ENCODE measurements around the gene FAM107B. TPM values are rescaled to one million over a fixed set of nuclear protein-coding genes. Genes with fewer than 3 reads are reported as not detected.

The FAM107B gene
- total and polyA plus RNA-seq, 2 of the 13 experiments (the other 11 are each of a cell fraction or from before 2014, with no cell fraction given), result 15.7 to 24.8 TPM

DNA sequence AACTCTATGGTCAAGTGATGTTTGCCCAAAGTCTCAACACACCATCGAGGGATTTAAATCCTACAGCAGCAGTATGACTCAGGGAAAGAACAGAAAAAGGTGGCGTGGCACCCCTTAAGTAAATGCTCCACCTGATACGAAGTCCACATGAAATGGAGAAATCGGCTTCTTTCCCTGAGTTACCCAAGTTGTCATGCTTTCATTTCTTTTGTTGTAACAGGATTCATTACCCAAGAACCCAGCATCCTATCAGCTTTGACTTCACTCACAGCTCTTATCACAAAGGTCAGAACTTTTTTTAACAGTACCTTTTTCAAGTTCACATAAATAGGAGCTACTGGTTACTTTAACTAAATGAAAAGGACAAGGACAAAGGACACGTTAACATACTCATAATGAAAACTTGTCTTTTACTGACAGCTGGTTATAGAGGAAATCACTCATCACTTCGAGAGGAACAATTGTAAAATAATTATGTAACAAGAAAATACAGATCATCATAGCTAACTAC lies 224.2 kb downstream of the FAM107B start (continued):
- TF ChIP-seq, protein P1, sequence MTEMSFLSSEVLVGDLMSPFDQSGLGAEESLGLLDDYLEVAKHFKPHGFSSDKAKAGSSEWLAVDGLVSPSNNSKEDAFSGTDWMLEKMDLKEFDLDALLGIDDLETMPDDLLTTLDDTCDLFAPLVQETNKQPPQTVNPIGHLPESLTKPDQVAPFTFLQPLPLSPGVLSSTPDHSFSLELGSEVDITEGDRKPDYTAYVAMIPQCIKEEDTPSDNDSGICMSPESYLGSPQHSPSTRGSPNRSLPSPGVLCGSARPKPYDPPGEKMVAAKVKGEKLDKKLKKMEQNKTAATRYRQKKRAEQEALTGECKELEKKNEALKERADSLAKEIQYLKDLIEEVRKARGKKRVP (CRISPR knock-in tag; IDR thresholded peaks at IDR 0.05), result no peak
- TF ChIP-seq ZNF556 (CRISPR knock-in tag; IDR thresholded peaks at IDR 0.05; ENCODE audit: borderline replicate concordance) (no peak), TCF7 (IDR thresholded peaks at IDR 0.05; ENCODE audit: low read depth) (peak; percentile 64), ZNF607 (CRISPR knock-in tag; IDR thresholded peaks at IDR 0.05; ENCODE audit: borderline replicate concordance) (no peak), ZNF337 (CRISPR knock-in tag; IDR thresholded peaks at IDR 0.05; ENCODE audit: borderline replicate concordance, low read depth) (no peak), NFIC (IDR thresholded peaks at IDR 0.05; ENCODE audit: low read length) (0 out of 2 replicates have a peak, but pooled peaks have one; percentile 37), MXI1 (IDR thresholded peaks at IDR 0.05; ENCODE audit: borderline replicate concordance, low read depth, low read length) (no peak), ZFY (CRISPR knock-in tag; IDR thresholded peaks at IDR 0.05) (no peak), TCF12 (IDR thresholded peaks at IDR 0.05) (no peak), TCF12 (CRISPR knock-in tag; IDR thresholded peaks at IDR 0.05) (no peak), ZNF451 (CRISPR knock-in tag; IDR thresholded peaks at IDR 0.05) (no peak), ZNF703 (CRISPR knock-in tag; IDR thresholded peaks at IDR 0.05; ENCODE audit: borderline replicate concordance) (no peak), TBX3 (IDR thresholded peaks at IDR 0.05; ENCODE audit: borderline replicate concordance) (peak; percentile 66; the same call in 1 of the 2 replicates), EZH2 (conservative IDR thresholded peaks at IDR 0.05; ENCODE audit: low read depth, low read length) (no peak)
- TF ChIP-seq, protein P2, sequence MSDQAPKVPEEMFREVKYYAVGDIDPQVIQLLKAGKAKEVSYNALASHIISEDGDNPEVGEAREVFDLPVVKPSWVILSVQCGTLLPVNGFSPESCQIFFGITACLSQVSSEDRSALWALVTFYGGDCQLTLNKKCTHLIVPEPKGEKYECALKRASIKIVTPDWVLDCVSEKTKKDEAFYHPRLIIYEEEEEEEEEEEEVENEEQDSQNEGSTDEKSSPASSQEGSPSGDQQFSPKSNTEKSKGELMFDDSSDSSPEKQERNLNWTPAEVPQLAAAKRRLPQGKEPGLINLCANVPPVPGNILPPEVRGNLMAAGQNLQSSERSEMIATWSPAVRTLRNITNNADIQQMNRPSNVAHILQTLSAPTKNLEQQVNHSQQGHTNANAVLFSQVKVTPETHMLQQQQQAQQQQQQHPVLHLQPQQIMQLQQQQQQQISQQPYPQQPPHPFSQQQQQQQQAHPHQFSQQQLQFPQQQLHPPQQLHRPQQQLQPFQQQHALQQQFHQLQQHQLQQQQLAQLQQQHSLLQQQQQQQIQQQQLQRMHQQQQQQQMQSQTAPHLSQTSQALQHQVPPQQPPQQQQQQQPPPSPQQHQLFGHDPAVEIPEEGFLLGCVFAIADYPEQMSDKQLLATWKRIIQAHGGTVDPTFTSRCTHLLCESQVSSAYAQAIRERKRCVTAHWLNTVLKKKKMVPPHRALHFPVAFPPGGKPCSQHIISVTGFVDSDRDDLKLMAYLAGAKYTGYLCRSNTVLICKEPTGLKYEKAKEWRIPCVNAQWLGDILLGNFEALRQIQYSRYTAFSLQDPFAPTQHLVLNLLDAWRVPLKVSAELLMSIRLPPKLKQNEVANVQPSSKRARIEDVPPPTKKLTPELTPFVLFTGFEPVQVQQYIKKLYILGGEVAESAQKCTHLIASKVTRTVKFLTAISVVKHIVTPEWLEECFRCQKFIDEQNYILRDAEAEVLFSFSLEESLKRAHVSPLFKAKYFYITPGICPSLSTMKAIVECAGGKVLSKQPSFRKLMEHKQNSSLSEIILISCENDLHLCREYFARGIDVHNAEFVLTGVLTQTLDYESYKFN (CRISPR knock-in tag; conservative IDR thresholded peaks at IDR 0.05), result peak; percentile 51
- TF ChIP-seq, protein P3, sequence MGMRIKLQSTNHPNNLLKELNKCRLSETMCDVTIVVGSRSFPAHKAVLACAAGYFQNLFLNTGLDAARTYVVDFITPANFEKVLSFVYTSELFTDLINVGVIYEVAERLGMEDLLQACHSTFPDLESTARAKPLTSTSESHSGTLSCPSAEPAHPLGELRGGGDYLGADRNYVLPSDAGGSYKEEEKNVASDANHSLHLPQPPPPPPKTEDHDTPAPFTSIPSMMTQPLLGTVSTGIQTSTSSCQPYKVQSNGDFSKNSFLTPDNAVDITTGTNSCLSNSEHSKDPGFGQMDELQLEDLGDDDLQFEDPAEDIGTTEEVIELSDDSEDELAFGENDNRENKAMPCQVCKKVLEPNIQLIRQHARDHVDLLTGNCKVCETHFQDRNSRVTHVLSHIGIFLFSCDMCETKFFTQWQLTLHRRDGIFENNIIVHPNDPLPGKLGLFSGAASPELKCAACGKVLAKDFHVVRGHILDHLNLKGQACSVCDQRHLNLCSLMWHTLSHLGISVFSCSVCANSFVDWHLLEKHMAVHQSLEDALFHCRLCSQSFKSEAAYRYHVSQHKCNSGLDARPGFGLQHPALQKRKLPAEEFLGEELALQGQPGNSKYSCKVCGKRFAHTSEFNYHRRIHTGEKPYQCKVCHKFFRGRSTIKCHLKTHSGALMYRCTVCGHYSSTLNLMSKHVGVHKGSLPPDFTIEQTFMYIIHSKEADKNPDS (CRISPR knock-in tag; IDR thresholded peaks at IDR 0.05), result 0 out of 2 replicates have a peak, but pooled peaks have one; percentile 55
- TF ChIP-seq, protein P4, sequence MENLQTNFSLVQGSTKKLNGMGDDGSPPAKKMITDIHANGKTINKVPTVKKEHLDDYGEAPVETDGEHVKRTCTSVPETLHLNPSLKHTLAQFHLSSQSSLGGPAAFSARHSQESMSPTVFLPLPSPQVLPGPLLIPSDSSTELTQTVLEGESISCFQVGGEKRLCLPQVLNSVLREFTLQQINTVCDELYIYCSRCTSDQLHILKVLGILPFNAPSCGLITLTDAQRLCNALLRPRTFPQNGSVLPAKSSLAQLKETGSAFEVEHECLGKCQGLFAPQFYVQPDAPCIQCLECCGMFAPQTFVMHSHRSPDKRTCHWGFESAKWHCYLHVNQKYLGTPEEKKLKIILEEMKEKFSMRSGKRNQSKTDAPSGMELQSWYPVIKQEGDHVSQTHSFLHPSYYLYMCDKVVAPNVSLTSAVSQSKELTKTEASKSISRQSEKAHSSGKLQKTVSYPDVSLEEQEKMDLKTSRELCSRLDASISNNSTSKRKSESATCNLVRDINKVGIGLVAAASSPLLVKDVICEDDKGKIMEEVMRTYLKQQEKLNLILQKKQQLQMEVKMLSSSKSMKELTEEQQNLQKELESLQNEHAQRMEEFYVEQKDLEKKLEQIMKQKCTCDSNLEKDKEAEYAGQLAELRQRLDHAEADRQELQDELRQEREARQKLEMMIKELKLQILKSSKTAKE (CRISPR knock-in tag; IDR thresholded peaks at IDR 0.05; ENCODE audit: borderline replicate concordance), result no peak
- TF ChIP-seq, protein P5, sequence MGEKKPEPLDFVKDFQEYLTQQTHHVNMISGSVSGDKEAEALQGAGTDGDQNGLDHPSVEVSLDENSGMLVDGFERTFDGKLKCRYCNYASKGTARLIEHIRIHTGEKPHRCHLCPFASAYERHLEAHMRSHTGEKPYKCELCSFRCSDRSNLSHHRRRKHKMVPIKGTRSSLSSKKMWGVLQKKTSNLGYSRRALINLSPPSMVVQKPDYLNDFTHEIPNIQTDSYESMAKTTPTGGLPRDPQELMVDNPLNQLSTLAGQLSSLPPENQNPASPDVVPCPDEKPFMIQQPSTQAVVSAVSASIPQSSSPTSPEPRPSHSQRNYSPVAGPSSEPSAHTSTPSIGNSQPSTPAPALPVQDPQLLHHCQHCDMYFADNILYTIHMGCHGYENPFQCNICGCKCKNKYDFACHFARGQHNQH (CRISPR knock-in tag; IDR thresholded peaks at IDR 0.05), result 0 out of 2 replicates have a peak, but pooled peaks have one; percentile 30
